SK-N-SH (cell line): ENCODE data around the gene PKM. TPM values are rescaled to one million over a fixed set of nuclear protein-coding genes. Genes with fewer than 3 reads are reported as not detected.

Experiments used
- CTCF ChIA-PET: fragments of 300-600, 350-600 bp; formaldehyde crosslinking; extraction: SDS; loops from one replicate; lab custom pipeline; 2021; lab: Yijun Ruan, JAX
- POLR2A ChIA-PET: fragments of 350-600 bp; sonication (Branson Sonifier 250); formaldehyde crosslinking; extraction: SDS; loops from one replicate; lab custom pipeline; 2020; ENCODE audit warnings: antibody characterized with exemption, inconsistent platforms; lab: Yijun Ruan, JAX
- DNase-seq: peaks from one replicate; pipeline ENCODE4 v3.0.0; 2012
- H2AFZ ChIP-seq: fragments of 200-600 bp; sonication (generic); 2 replicates; pipeline ENCODE4 v1.8.1; 2016; ENCODE audit warnings: antibody characterized with exemption, mild to moderate bottlenecking, low read depth
- H3F3A ChIP-seq: fragments of 200-600 bp; sonication (generic); replicated peaks from 2 replicates; pipeline ENCODE3; 2016; ENCODE audit warnings: antibody characterized with exemption, mild to moderate bottlenecking; ENCODE audit not compliant: insufficient read depth
- H3K27ac ChIP-seq, 2 experiments: fragments of 200-500 bp in 1 of 2; fragments of 200-600 bp in 1 of 2; sonication (Bioruptor generic) in 1 of 2; sonication (generic), shearing (Covaris generic) in 1 of 2; 2 replicates each; pipeline versions ENCODE4 v1.5.1 to v1.6.1; 2014 to 2016; ENCODE audit warnings: low read depth in 2 of 2, inconsistent platforms in 1 of 2, low read length in 1 of 2, mild to moderate bottlenecking in 1 of 2, mixed read lengths in 1 of 2
- H3K27me3 ChIP-seq: fragments of 200-600 bp; sonication (generic), shearing (Covaris generic); 2 replicates; pipeline ENCODE4 v1.6.1; 2016; ENCODE audit warnings: mixed run types; ENCODE audit not compliant: insufficient read depth
- H3K36me3 ChIP-seq, 2 experiments: fragments of 200-500 bp in 1 of 2; fragments of 200-600 bp in 1 of 2; sonication (Bioruptor generic) in 1 of 2; sonication (generic) in 1 of 2; replicated peaks in 1 of 2; 2 replicates each; pipeline versions ENCODE3 to v1.5.1; 2014 to 2016; ENCODE audit warnings: low read length in 1 of 2, mild to moderate bottlenecking in 1 of 2; ENCODE audit not compliant: insufficient read depth in 2 of 2, control insufficient read depth in 1 of 2
- H3K4me1 ChIP-seq, 2 experiments: fragments of 200-500 bp in 1 of 2; fragments of 200-600 bp in 1 of 2; sonication (Bioruptor generic) in 1 of 2; sonication (generic), shearing (Covaris generic) in 1 of 2; 2 replicates each; pipeline versions ENCODE4 v1.5.1 to v1.6.1; 2014 to 2016; ENCODE audit warnings: low read depth in 1 of 2, low read length in 1 of 2, mixed run types in 1 of 2; ENCODE audit not compliant: insufficient read depth in 2 of 2, control insufficient read depth in 1 of 2
- H3K4me2 ChIP-seq: fragments of 200-600 bp; sonication (generic), shearing (Covaris generic); 2 replicates; pipeline ENCODE4 v1.6.1; 2017; ENCODE audit warnings: mixed run types
- H3K4me3 ChIP-seq, 2 experiments: fragments of 200-500 bp in 1 of 2; fragments of 200-600 bp in 1 of 2; sonication (Bioruptor generic) in 1 of 2; sonication (generic), shearing (Covaris generic) in 1 of 2; 2 replicates each; pipeline versions ENCODE4 v1.5.1 to v1.8.1; 2014 to 2016; ENCODE audit warnings: low read depth in 2 of 2, inconsistent platforms in 1 of 2, low read length in 1 of 2, mild to moderate bottlenecking in 1 of 2, mixed read lengths in 1 of 2, moderate library complexity in 1 of 2
- H3K79me2 ChIP-seq: fragments of 200-600 bp; sonication (generic); 2 replicates; pipeline ENCODE4 v1.8.1; 2017; ENCODE audit warnings: mild to moderate bottlenecking; ENCODE audit not compliant: insufficient read depth
- H3K9ac ChIP-seq: fragments of 200-600 bp; sonication (generic); 2 replicates; pipeline ENCODE4 v1.6.1; 2017; ENCODE audit warnings: mixed run types
- H3K9me2 ChIP-seq: fragments of 200-600 bp; sonication (generic); 2 replicates; pipeline ENCODE4 v1.6.1; 2017; ENCODE audit warnings: mixed run types
- H3K9me3 ChIP-seq: fragments of 200-600 bp; sonication (generic); 2 replicates; pipeline ENCODE4 v1.6.1; 2017; ENCODE audit warnings: mixed run types, mild to moderate bottlenecking, moderate library complexity
- H4K20me1 ChIP-seq: fragments of 200-600 bp; sonication (generic); 2 replicates; pipeline ENCODE4 v1.6.1; 2017; ENCODE audit warnings: mild to moderate bottlenecking, mixed run types; ENCODE audit not compliant: insufficient read depth
- CHD2 ChIP-seq: fragments of 150-350 bp; IDR thresholded peaks from 2 replicates; pipeline ENCODE4 v1.6.1; 2018; ENCODE audit warnings: low read length; ENCODE audit not compliant: partially characterized antibody
- EP300 ChIP-seq, 2 experiments: IDR thresholded peaks; 2 replicates each; pipeline versions ENCODE4 v1.4.0 to v1.6.1; 2012; ENCODE audit warnings: borderline replicate concordance in 1 of 2, low read depth in 1 of 2, low read length in 1 of 2
- FOXJ3 ChIP-seq: sonication (generic); formaldehyde crosslinking; IDR thresholded peaks from 2 replicates; pipeline ENCODE4 v1.5.1; 2020; ENCODE audit warnings: mild to moderate bottlenecking, missing genetic modification reagents
- JUND ChIP-seq: IDR thresholded peaks from 2 replicates; pipeline ENCODE4 v1.4.0; 2012
- MAX ChIP-seq: IDR thresholded peaks from 2 replicates; pipeline ENCODE4 v1.4.0; 2012; ENCODE audit warnings: low read depth
- MXI1 ChIP-seq: IDR thresholded peaks from 2 replicates; pipeline ENCODE4 v1.6.1; 2012; ENCODE audit warnings: mild to moderate bottlenecking, low read depth, low read length, improper control_type of control experiment
- PBX3 ChIP-seq: IDR thresholded peaks from 2 replicates; pipeline ENCODE4; 2012
- POLR2AphosphoS5 ChIP-seq: IDR thresholded peaks from 2 replicates; pipeline ENCODE4 v1.6.1; 2012; ENCODE audit warnings: low read depth, low read length
- REST ChIP-seq: IDR thresholded peaks from 2 replicates; pipeline ENCODE4 v1.6.1; 2012; ENCODE audit warnings: mild to moderate bottlenecking, low read depth, low read length, moderate library complexity
- SIN3A ChIP-seq: IDR thresholded peaks from 2 replicates; pipeline ENCODE4 v1.6.1; 2012; ENCODE audit warnings: low read depth, mild to moderate bottlenecking, low read length, moderate library complexity, borderline replicate concordance
- TEAD4 ChIP-seq: IDR thresholded peaks from 2 replicates; pipeline ENCODE4 v1.4.0; 2012; ENCODE audit warnings: mild to moderate bottlenecking, borderline replicate concordance; ENCODE audit not compliant: insufficient read depth
- USF1 ChIP-seq: IDR thresholded peaks from 2 replicates; pipeline ENCODE4 v1.4.0; 2012; ENCODE audit warnings: low read depth, borderline replicate concordance
- YY1 ChIP-seq: IDR thresholded peaks from 2 replicates; pipeline ENCODE4 v1.4.0; 2012; ENCODE audit warnings: low read depth, mild to moderate bottlenecking
- ZBTB33 ChIP-seq: IDR thresholded peaks from 2 replicates; pipeline ENCODE4 v1.4.0; 2012; ENCODE audit warnings: low read depth, borderline replicate concordance
- WGBS: methylation state at CpG from one replicate; pipeline ENCODE4 v1.1.6; 2017; ENCODE audit warnings: low lambda C conversion rate; 5-methylcytosine and 5-hydroxymethylcytosine counted together
- polyA plus RNA-seq, 3 experiments: library from polyadenylated mRNA; depleted of rRNA; stranded (reverse); fragments of >200 nt; gene quantifications; 2 replicates each; pipeline ENCODE4 v1.2.3, GENCODE V29; 2012

The PKM gene
- polyA plus RNA-seq, 1 of the 3 experiments (the other 2 are of a cell fraction): 1,453 TPM

- no peak for TF ChIP-seq ZBTB33
- no peak for TF ChIP-seq USF1
- no peak for TF ChIP-seq MXI1
- TF ChIP-seq TEAD4: no peak
- no peak for TF ChIP-seq CHD2
- TF ChIP-seq YY1: no peak
- TF ChIP-seq EP300 (IDR thresholded peaks at IDR 0.05; ENCODE audit: borderline replicate concordance in 1 of 2, low read depth in 1 of 2, low read length in 1 of 2): peak in 1 of 2 experiments; percentile 34; a peak in 1 of 4 replicates
- no peak for TF ChIP-seq FOXJ3 (CRISPR knock-in tag)
- no peak for TF ChIP-seq POLR2AphosphoS5
- TF ChIP-seq PBX3: peak; percentile 49; the same call in 1 of the 2 replicates
- TF ChIP-seq, all 33 proteins: peak for 8
These were observed 3.8 kb downstream of the PKM start (continued) for GRCh38 chr15:72227192-72227586.

- Histone ChIP-seq H2AFZ (no peak overlapping the region), H3K4me1 (peaks cover 49 to 69% of the 10 kb centered on the region in 2 experiments), H3K27ac (peak overlapping the region; percentile 12 to 55; a peak in 3 of 4 replicates), H3K36me3 (peaks cover 60 to 64% of the 10 kb centered on the region in 2 experiments), H3K79me2 (peaks cover 100% of the 10 kb centered on the region), H3K9ac (no peak overlapping the region), H3K9me3 (no peaks in the 10 kb centered on the region), H3K27me3 (no peaks in the 10 kb centered on the region), H3K4me2 (peak overlapping the region; percentile 61), H3K9me2 (no peaks in the 10 kb centered on the region), H3K4me3 (no peak overlapping the region; a peak in 1 of 4 replicates), H4K20me1 (peaks cover 100% of the 10 kb centered on the region), H3F3A (peaks cover 78% of the 10 kb centered on the region)
- ChIA-PET POLR2A (no interaction called here), CTCF (interaction anchor here (1.3 to 1.8 kb wide), 2 partner anchors 10 to 22 kb away, joined by 3 to 5 read pairs; no protein-coding TSS in a partner anchor)
- DNase-seq: no peak
- 80% methylated on average over 10 of the region's 10 CpGs for whole genome bisulfite sequencing
- TF ChIP-seq SIN3A (no peak), MAX (no peak), REST (no peak), USF1 (no peak), JUND (no peak)
These were observed 7.7 kb downstream of the PKM start for GRCh38 chr15:72223278-72223677.
